ENCODE data around the gene TAOK3. TPM values are rescaled to one million over a fixed set of nuclear protein-coding genes. Genes with fewer than 3 reads are reported as not detected.

TAOK3 gene
- total RNA-seq, 1 donor from 2014 or later, result 13.5 TPM

DNA sequence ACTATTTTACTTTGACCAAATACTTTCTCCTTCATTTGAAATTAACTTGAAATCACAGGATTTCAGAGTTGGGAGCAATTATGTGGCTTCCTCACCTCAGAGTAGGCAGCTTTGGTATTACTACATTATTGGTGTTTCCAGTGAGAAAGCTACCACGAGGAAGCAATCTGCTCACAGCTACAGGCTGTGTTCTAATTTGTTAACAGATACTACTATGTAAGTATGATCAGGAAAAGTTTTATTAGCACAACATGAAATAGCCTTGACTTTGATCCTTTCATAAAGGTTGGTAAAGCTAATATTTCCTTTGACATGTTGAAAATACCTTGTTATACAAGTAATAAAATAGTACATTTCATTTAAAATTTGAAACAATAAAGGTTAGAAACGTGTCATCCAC lies 30.6 kb downstream of the TAOK3 start:
- H3K4me3 ChIP-seq (ENCODE audit: low read depth, low read length), result no peak overlapping the region
- DNase-seq (ENCODE audit: low read depth), result no peak
- no peaks in the 10 kb centered on the region for H3K27me3 ChIP-seq (ENCODE audit: control insufficient read depth, insufficient read depth, low read length)
- TF ChIP-seq, protein P1, sequence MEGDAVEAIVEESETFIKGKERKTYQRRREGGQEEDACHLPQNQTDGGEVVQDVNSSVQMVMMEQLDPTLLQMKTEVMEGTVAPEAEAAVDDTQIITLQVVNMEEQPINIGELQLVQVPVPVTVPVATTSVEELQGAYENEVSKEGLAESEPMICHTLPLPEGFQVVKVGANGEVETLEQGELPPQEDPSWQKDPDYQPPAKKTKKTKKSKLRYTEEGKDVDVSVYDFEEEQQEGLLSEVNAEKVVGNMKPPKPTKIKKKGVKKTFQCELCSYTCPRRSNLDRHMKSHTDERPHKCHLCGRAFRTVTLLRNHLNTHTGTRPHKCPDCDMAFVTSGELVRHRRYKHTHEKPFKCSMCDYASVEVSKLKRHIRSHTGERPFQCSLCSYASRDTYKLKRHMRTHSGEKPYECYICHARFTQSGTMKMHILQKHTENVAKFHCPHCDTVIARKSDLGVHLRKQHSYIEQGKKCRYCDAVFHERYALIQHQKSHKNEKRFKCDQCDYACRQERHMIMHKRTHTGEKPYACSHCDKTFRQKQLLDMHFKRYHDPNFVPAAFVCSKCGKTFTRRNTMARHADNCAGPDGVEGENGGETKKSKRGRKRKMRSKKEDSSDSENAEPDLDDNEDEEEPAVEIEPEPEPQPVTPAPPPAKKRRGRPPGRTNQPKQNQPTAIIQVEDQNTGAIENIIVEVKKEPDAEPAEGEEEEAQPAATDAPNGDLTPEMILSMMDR (IDR thresholded peaks at IDR 0.05; ENCODE audit: insufficient read depth, low read length, poor library complexity, severe bottlenecking), result no peak
- H3K36me3 ChIP-seq (ENCODE audit: control insufficient read depth, insufficient read depth, low read length), result no peaks in the 10 kb centered on the region

DNA sequence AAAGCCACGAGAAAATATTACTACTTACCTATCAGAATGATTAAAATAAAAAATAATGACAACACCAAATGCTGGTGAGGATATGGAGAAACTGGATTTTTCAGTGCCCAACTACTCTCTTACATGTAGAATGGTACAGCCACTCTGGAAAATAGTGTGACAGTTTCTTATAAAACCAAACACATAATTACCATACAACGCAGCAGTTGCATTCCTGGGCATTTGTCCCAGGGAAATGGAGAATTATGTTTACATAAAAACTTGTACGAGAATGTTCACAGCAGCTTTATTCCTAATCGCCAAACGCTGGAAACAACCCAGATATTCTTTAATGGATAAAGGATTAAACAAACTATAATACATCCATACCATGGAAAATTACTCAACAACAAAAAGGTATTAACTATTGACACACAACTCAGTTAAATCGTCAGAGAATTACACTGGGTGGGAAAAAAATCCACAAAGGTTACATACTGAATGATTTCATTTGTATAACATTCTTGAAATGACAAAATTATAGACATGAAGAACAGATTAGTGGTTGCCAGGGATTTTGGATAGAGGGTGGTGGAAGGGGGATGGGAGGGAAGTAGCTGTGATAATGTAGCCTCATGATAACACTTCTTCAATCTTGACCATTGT lies 35.4 kb downstream of the TAOK3 start:
- Histone ChIP-seq H3K36me3 (ENCODE audit: control insufficient read depth, insufficient read depth, low read length) (no peaks in the 10 kb centered on the region), H3K27me3 (ENCODE audit: control insufficient read depth, insufficient read depth, low read length) (no peaks in the 10 kb centered on the region), H3K4me3 (ENCODE audit: low read depth, low read length) (no peak overlapping the region)
- TF ChIP-seq, protein P1 (IDR thresholded peaks at IDR 0.05; ENCODE audit: insufficient read depth, low read length, poor library complexity, severe bottlenecking), result no peak
- DNase-seq (ENCODE audit: low read depth), result no peak

GRCh38 chr12:118336123-118336522 lies 36.6 kb downstream of the TAOK3 start:
- H3K27me3 ChIP-seq (ENCODE audit: control insufficient read depth, insufficient read depth, low read length), result no peaks in the 10 kb centered on the region
- no peak for DNase-seq (ENCODE audit: low read depth)
- no peak overlapping the region for H3K4me3 ChIP-seq (ENCODE audit: low read depth, low read length)
- TF ChIP-seq, protein P1 (IDR thresholded peaks at IDR 0.05; ENCODE audit: insufficient read depth, low read length, poor library complexity, severe bottlenecking), result no peak
- H3K36me3 ChIP-seq (ENCODE audit: control insufficient read depth, insufficient read depth, low read length), result no peaks in the 10 kb centered on the region

GRCh38 chr12:118334939-118335567 lies 37.7 kb downstream of the TAOK3 start:
- H3K36me3 ChIP-seq (ENCODE audit: control insufficient read depth, insufficient read depth, low read length), result no peaks in the 10 kb centered on the region
- no peak overlapping the region for H3K4me3 ChIP-seq (ENCODE audit: low read depth, low read length)
- TF ChIP-seq, protein P1 (IDR thresholded peaks at IDR 0.05; ENCODE audit: insufficient read depth, low read length, poor library complexity, severe bottlenecking), result no peak
- no peaks in the 10 kb centered on the region for H3K27me3 ChIP-seq (ENCODE audit: control insufficient read depth, insufficient read depth, low read length)
- no peak for DNase-seq (ENCODE audit: low read depth)

GRCh38 chr12:118334241-118334640 lies 38.5 kb downstream of the TAOK3 start:
- no peak overlapping the region for H3K4me3 ChIP-seq (ENCODE audit: low read depth, low read length)
- no peaks in the 10 kb centered on the region for H3K36me3 ChIP-seq (ENCODE audit: control insufficient read depth, insufficient read depth, low read length)
- no peak for DNase-seq (ENCODE audit: low read depth)
- no peaks in the 10 kb centered on the region for H3K27me3 ChIP-seq (ENCODE audit: control insufficient read depth, insufficient read depth, low read length)
- TF ChIP-seq, protein P1 (IDR thresholded peaks at IDR 0.05; ENCODE audit: insufficient read depth, low read length, poor library complexity, severe bottlenecking), result no peak

- no peak for DNase-seq (ENCODE audit: low read depth)
- Histone ChIP-seq H3K36me3 (ENCODE audit: control insufficient read depth, insufficient read depth, low read length) (no peaks in the 10 kb centered on the region), H3K4me3 (ENCODE audit: low read depth, low read length) (no peak overlapping the region), H3K27me3 (ENCODE audit: control insufficient read depth, insufficient read depth, low read length) (no peaks in the 10 kb centered on the region)
- TF ChIP-seq, protein P1 (IDR thresholded peaks at IDR 0.05; ENCODE audit: insufficient read depth, low read length, poor library complexity, severe bottlenecking), result no peak
Observed at GRCh38 chr12:118332511-118332910, 40.2 kb downstream of the TAOK3 start.

Data from kidney epithelial cell (primary cell).